Suprapubic skin (tissue), 4 donors: ENCODE results near the gene MYO9B. TPM values are rescaled to one million over a fixed set of nuclear protein-coding genes. Genes with fewer than 3 reads are reported as not detected.
"Not testable (repeated sequence)": the region's sequence is repeated elsewhere in the genome, so short reads cannot be mapped to it uniquely, and the experiment has no call there.

Experiments
- DNase-seq, 2 donors: peaks; one replicate each; pipeline ENCODE4 v3.0.0-alpha.2; 2019; ENCODE audit warnings: low spot score in 2 of 2
- H3K27ac ChIP-seq: fragments of 200-600 bp; sonication (generic); one replicate; pipeline ENCODE4 v1.5.1; 2019
- H3K27me3 ChIP-seq: fragments of 200-600 bp; sonication (generic); one replicate; pipeline ENCODE4 v1.5.1; 2019
- H3K36me3 ChIP-seq: fragments of 200-600 bp; sonication (generic); one replicate; pipeline ENCODE4 v1.5.1; 2019
- H3K4me1 ChIP-seq: fragments of 200-600 bp; sonication (generic); one replicate; pipeline ENCODE4 v1.5.1; 2019
- H3K4me3 ChIP-seq: fragments of 200-600 bp; sonication (generic); one replicate; pipeline ENCODE4 v1.5.1; 2019; ENCODE audit warnings: mild to moderate bottlenecking
- H3K9me3 ChIP-seq: fragments of 200-600 bp; sonication (generic); one replicate; pipeline ENCODE4 v1.5.1; 2019
- EP300 ChIP-seq: sonication (generic); formaldehyde crosslinking; IDR thresholded peaks from one replicate; pipeline ENCODE4 v1.6.1; 2017; ENCODE audit warnings: antibody characterized with exemption
- POLR2A ChIP-seq, 2 donors: fragments of 450-650 bp; IDR thresholded peaks; one replicate each; pipeline ENCODE4 v1.6.1; 2017; ENCODE audit warnings: antibody characterized with exemption in 2 of 2, mild to moderate bottlenecking in 2 of 2, moderate library complexity in 2 of 2
- POLR2AphosphoS5 ChIP-seq, 3 donors: sonication (generic); formaldehyde crosslinking; IDR thresholded peaks; one replicate each; pipeline ENCODE4 v1.6.1; 2017; ENCODE audit warnings: antibody characterized with exemption in 3 of 3
- WGBS: methylation state at CpG from one replicate; pipeline ENCODE4 v1.1.5; 2018; 5-methylcytosine and 5-hydroxymethylcytosine counted together
- total RNA-seq, 4 donors: library from RNA; depleted of rRNA; stranded (reverse); fragments of >200 nt; gene quantifications; one replicate each; pipeline ENCODE4 v1.1.0, GENCODE V29; 2016
- TF ChIP-seq, protein P1 (sequence below), 2 donors: fragments of 200-600 bp in 1 of 2; fragments of 450-650 bp in 1 of 2; sonication (generic) in 1 of 2; IDR thresholded peaks; one replicate each; pipeline ENCODE4 v1.5.1; 2016 to 2019; ENCODE audit warnings: antibody characterized with exemption in 2 of 2, mild to moderate bottlenecking in 1 of 2, moderate library complexity in 1 of 2

MYO9B gene
- total RNA-seq, 4 donors from 2014 or later: 43.6 to 99.9 (median 69.5) TPM

- TF ChIP-seq, protein P1, sequence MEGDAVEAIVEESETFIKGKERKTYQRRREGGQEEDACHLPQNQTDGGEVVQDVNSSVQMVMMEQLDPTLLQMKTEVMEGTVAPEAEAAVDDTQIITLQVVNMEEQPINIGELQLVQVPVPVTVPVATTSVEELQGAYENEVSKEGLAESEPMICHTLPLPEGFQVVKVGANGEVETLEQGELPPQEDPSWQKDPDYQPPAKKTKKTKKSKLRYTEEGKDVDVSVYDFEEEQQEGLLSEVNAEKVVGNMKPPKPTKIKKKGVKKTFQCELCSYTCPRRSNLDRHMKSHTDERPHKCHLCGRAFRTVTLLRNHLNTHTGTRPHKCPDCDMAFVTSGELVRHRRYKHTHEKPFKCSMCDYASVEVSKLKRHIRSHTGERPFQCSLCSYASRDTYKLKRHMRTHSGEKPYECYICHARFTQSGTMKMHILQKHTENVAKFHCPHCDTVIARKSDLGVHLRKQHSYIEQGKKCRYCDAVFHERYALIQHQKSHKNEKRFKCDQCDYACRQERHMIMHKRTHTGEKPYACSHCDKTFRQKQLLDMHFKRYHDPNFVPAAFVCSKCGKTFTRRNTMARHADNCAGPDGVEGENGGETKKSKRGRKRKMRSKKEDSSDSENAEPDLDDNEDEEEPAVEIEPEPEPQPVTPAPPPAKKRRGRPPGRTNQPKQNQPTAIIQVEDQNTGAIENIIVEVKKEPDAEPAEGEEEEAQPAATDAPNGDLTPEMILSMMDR (IDR thresholded peaks at IDR 0.05): no peak
- Histone ChIP-seq H3K27ac (no peak overlapping the region), H3K4me3 (no peak overlapping the region), H3K27me3 (no peaks in the 10 kb centered on the region), H3K36me3 (peaks cover 10% of the 10 kb centered on the region), H3K9me3 (no peaks in the 10 kb centered on the region), H3K4me1 (peaks cover 18% of the 10 kb centered on the region)
- no peak for DNase-seq
- WGBS: 89% methylated on average over 14 of the region's 14 CpGs
These were observed 10.5 kb downstream of the MYO9B start for GRCh38 chr19:17086120-17086519.

GRCh38 chr19:17086834-17087233, 11.3 kb downstream of the MYO9B start:
- DNase-seq: no peak
- peaks cover 10% of the 10 kb centered on the region for H3K36me3 ChIP-seq
- TF ChIP-seq, protein P1 (IDR thresholded peaks at IDR 0.05): no peak
- TF ChIP-seq POLR2A (IDR thresholded peaks at IDR 0.05) (no peak), EP300 (no peak), POLR2AphosphoS5 (IDR thresholded peaks at IDR 0.05) (no peak)
- no peak overlapping the region for H3K27ac ChIP-seq
- no peaks in the 10 kb centered on the region for H3K9me3 ChIP-seq
- H3K27me3 ChIP-seq: no peaks in the 10 kb centered on the region
- H3K4me3 ChIP-seq: no peak overlapping the region
- peaks cover 22% of the 10 kb centered on the region for H3K4me1 ChIP-seq
- WGBS: 86% methylated on average over 6 of the region's 6 CpGs

DNA sequence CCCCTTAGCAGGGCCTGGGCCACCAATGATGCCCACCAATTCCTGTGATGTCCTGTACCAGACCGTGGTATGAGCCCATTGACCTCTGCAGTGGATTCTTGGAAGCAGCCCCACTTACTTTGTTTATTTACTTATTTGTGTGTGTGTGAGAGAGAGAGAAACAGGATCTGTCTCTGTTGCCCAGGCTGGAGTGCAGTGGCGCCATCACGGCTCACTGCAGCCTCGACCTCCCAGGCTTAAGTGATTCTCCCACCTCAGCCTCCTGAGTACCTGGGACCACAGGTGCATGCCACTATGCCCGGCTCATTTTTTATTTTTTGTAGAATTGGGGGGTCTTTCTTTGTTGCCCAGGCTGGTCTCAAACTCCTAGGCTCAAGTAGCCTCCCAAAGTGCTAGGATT, 13.0 kb downstream of the MYO9B start:
- Histone ChIP-seq H3K27ac (no peak overlapping the region), H3K4me3 (no peak overlapping the region), H3K27me3 (no peaks in the 10 kb centered on the region), H3K4me1 (peaks cover 22% of the 10 kb centered on the region), H3K9me3 (no peaks in the 10 kb centered on the region), H3K36me3 (peaks cover 10% of the 10 kb centered on the region)
- DNase-seq: no peak
- TF ChIP-seq POLR2AphosphoS5 (IDR thresholded peaks at IDR 0.05) (no peak), EP300 (no peak), POLR2A (IDR thresholded peaks at IDR 0.05) (no peak)
- TF ChIP-seq, protein P1 (IDR thresholded peaks at IDR 0.05): no peak
- 79% methylated on average over 3 of the region's 5 CpGs for WGBS

GRCh38 chr19:17090583-17090982, 15.0 kb downstream of the MYO9B start:
- no peaks in the 10 kb centered on the region for H3K9me3 ChIP-seq
- H3K27ac ChIP-seq: peak overlapping the region; percentile 34
- H3K27me3 ChIP-seq: no peaks in the 10 kb centered on the region
- WGBS: 76% methylated on average over 9 of the region's 9 CpGs
- peaks cover 9% of the 10 kb centered on the region for H3K36me3 ChIP-seq
- no peak overlapping the region for H3K4me3 ChIP-seq
- H3K4me1 ChIP-seq: peaks cover 29% of the 10 kb centered on the region
- DNase-seq: no peak
- TF ChIP-seq POLR2AphosphoS5 (IDR thresholded peaks at IDR 0.05) (no peak), EP300 (no peak), POLR2A (IDR thresholded peaks at IDR 0.05) (no peak)

DNA sequence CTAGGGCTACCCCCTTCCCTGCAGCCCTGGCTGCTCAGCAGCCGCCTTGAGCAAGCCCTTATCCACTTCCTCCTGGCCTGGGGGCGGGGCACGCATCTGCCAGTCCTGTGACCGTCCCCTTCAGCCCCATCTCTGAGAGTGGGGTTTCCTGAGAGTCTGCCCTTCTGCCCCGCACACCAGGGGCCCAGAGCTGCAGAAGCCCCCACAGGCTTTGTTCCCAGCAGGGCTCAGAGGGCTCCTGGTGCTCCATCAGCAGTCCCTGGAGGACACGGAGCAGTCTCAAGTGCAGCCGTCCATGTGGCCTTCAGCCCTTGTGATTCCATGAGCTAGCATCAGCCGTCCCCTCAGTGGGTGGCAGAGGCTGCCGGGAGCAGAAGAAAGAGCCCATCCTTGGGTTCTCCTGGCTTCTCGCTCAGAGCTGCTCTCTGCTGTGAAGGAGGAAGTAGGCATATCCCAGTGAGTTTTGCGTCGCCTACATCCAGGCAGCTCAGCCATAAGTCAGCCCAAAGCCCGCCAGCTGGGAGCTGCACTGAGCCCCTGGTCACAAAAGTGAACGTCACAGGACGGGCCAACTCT, 16.3 kb downstream of the MYO9B start:
- peaks cover 31% of the 10 kb centered on the region for H3K4me1 ChIP-seq
- no peaks in the 10 kb centered on the region for H3K9me3 ChIP-seq
- no peaks in the 10 kb centered on the region for H3K27me3 ChIP-seq
- H3K36me3 ChIP-seq: no peaks in the 10 kb centered on the region
- 78% methylated on average over 8 of the region's 15 CpGs for WGBS
- no peak for DNase-seq
- peak overlapping the region; percentile 34 for H3K27ac ChIP-seq
- TF ChIP-seq POLR2AphosphoS5 (IDR thresholded peaks at IDR 0.05) (no peak), POLR2A (IDR thresholded peaks at IDR 0.05) (no peak), EP300 (no peak)
- TF ChIP-seq, protein P1 (IDR thresholded peaks at IDR 0.05): no peak
- no peak overlapping the region for H3K4me3 ChIP-seq

- H3K36me3 ChIP-seq: no peaks in the 10 kb centered on the region
- H3K27me3 ChIP-seq: no peaks in the 10 kb centered on the region
- 94% methylated on average over 2 of the region's 2 CpGs for WGBS
- TF ChIP-seq POLR2AphosphoS5 (IDR thresholded peaks at IDR 0.05) (no peak), EP300 (no peak), POLR2A (IDR thresholded peaks at IDR 0.05) (no peak)
- TF ChIP-seq, protein P1 (IDR thresholded peaks at IDR 0.05): no peak
- DNase-seq: no peak
- no peak overlapping the region for H3K27ac ChIP-seq
- H3K4me1 ChIP-seq: peaks cover 35% of the 10 kb centered on the region
- H3K9me3 ChIP-seq: no peaks in the 10 kb centered on the region
- no peak overlapping the region for H3K4me3 ChIP-seq
These were observed 17.1 kb downstream of the MYO9B start for GRCh38 chr19:17092696-17093095.

DNA sequence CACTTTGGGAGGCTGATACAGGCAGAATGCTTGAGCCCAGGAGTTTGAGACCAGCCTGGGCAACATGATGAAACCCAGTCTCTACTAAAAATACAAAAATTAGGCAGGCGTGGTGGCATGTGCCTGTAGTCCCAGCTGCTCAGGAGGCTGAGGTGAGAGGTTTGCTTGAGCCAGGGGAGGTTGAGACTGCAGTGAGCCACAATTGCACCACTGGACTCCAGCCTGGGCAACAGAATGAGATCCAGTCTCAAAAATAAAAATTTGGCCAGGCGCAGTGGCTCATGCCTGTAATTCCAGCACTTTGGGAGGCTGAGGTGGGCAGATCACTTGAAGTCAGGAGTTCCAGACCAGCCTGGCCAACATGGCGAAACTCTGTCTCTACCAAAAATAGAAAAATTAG, 19.1 kb downstream of the MYO9B start:
- not testable (repeated sequence) for H3K9me3 ChIP-seq, H3K4me3 ChIP-seq, H3K27me3 ChIP-seq, DNase-seq, H3K36me3 ChIP-seq
- H3K4me1 ChIP-seq: peaks cover 32% of the 10 kb centered on the region
- 88% methylated on average over 3 of the region's 3 CpGs for WGBS
- peak overlapping the region; percentile 38 for H3K27ac ChIP-seq
